Activated CD8-positive, alpha-beta memory T cell treated with anti-CD3 and anti-CD28 coated beads for 48 hours (primary cell): ENCODE results near the gene CLEC2D.
A peak's percentile ranks its signal among the peaks of the same experiment; 100 is the strongest.
"Not testable (repeated sequence)": the region's sequence is repeated elsewhere in the genome, so short reads cannot be mapped to it uniquely, and the experiment has no call there.

Source experiments
- DNase-seq, 3 experiments: peaks; one replicate each; pipeline ENCODE4 v3.0.0-alpha.2; 2020; ENCODE audit warnings: low read depth in 2 of 3, low spot score in 2 of 3

Gene CLEC2D

GRCh38 chr12:9669534-9669933, at the start of gene CLEC2D:
Gene CLEC2D (plus strand): TSS chr12:9669713. CDS start chr12:9669735, 22 bp downstream.
- no peak for DNase-seq

- DNase-seq: no peak
Measured at GRCh38 chr12:9625019-9625418, 44.5 kb upstream of the CLEC2D start.

DNA sequence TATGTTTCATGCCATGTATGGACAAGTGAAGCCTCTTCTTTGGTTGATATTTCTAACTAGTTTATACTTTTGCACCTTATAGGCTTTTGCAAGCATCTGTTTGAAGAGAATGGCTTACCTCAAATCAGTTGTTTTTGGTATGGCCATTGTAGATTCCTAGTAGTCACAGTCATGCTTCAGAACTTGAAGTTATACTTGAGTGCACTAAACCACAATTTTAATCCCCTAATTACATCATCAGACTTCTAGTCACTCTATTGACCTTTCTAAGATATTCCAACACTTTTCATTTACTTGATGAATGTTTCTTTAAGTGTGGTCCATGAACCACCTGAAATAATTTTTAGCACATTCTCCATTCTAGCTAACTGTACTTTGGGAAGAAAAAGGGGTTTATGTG, 43.2 kb upstream of the CLEC2D start:
- DNase-seq: no peak

DNA sequence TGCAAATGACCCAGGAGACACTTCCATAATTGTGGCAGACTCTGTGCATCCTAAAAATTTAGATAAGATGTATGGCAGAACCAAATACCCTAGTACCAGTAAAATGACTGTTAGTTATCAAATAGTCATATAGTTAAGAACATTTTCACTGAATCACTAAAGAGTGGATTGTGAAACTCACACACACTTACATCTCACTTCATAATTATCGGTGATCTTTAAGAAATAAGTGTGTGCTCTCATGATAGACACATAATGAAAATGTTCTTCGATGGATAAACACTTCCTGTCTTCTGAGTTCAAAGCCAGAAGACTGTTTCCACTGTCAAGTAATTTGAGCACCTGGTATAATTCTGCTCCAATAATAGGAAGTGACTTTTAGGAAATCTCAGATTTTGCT, 42.7 kb upstream of the CLEC2D start:
- no peak for DNase-seq

- DNase-seq: no peak
Measured at GRCh38 chr12:9632766-9633165, 36.7 kb upstream of the CLEC2D start.

DNA sequence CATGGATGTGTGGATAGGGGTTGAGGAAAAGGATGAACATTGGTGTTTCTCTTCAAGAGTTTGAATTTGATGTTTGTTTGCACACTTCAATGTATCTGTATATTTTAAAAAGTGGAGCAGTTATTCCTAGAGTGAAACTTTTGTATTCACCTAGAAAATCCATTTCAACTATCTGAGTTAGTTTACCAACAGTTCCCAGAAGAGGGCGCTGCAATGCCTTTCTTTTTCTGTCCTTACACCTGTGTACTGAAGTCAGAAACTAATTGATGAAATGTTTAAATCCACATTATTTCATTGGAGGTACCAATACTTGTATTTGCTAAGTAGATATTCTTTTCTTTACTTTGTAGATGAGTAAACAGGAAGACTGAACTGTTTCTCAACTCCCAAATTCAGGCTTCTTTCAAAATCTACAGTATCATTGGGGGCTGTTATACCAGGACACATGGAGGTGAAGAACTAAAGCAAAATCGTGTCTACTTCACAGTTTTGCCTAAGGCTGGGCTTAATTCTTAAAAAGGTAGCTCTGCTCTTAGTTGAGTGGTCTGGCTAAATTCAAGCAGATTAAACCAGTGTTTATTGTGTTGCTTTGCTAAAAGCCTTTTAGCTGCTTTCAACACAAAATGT, 35.2 kb upstream of the CLEC2D start:
- DNase-seq: peak in 1 of 3 experiments; percentile 61

- no peak for DNase-seq
Measured at GRCh38 chr12:9634969-9635754, 34.4 kb upstream of the CLEC2D start.

DNA sequence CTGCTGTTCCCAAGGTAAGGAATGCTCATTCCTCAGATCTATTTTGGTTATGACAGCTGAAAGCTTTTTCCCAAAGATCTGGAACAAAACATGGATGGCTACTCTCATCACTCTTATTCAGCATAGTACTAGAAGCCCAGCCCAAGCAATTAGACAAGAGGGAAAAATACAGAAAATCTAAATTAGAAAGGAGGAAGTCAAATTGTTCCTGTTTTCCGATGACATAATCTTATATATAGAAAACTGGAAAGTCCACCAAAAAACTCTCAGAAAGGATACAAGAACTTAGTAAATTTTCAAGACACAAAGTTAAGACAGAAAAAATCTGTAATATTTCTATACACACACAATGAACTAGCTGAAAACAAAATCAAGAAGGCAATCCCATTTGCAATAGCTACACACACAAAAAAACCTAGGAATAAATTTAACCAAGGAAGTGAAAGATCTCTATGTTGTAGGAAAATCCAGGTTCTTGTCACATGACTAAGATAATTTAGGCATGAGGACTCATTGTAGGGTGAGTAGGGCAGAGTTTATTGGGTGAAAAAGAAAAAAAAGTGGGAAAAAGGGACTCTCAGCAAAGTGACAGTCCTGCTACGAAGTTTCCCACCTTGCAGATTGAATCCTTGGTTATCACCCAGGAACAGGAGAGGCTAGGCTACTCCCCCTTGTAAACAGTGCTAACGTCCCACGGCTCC, 33.2 kb upstream of the CLEC2D start:
- DNase-seq: no peak

DNA sequence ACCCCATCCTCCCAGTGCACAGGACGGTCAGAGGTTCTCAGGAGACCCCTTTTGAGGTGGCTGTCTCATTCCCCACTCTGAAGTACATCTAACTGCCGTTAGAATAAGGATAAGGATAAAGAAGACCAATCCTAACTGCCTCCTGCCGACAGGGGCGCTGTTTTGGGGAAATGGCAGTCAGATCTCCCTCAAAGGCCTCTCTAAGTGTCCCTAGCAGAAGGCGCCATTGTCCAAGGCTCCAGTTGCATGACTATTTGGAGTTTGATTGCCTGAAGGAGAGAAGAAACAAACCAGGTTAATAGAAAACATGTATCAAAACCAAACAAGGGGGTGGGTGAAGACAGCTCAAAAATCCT, 32.7 kb upstream of the CLEC2D start:
- DNase-seq: no peak

GRCh38 chr12:9640024-9640423, 29.5 kb upstream of the CLEC2D start:
- DNase-seq: no peak

DNA sequence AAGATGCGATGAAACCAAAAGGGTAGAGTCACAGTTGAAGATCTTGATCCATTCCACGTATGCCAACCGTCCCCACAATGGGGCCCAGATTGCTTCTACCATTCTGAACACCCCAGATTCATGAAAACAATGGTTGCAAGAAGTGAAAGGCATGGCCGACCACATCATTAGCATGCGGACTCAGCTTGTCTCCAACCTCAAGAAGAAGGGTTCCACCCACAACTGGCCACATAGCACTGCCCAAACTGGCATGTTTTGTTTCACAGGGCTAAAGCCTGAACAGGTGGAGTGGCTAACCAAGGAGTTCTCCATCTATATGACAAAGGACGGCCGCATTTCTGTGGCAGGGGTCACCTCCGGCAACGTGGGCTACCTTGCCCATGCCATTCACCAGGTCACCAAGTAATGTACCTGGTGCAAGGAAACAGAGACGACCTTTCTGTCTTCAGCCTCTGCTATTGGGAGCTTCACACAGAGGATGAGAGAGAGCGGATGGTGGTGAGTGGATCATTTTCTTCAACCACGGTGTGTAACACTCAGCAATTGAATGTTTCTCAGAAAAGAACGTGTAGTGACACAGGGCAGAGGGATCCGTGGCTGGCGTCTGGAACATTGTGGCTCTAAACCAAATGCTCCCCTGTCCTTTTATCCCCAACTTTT, 26.8 kb upstream of the CLEC2D start:
- no peak for DNase-seq

DNA sequence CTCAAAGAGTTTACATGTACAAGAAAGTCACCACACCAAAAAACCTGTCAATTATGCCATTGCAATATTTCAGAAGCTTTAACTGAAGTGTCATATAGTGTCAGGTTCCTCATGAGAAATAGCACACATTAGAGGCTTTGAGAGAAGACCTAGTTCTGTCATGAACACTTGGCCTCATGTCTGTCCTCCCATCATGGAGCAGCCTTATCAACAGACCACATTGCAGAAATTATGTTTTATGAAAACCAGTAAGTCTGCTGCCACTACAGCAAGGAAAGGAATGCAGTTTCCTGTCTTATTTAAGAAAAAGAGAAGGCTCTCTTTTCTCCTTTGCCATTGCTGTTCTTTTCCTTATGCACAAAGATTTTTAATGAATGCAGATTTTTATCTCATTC, 26.2 kb upstream of the CLEC2D start:
- DNase-seq: no peak

- DNase-seq: not testable (repeated sequence)
Measured at GRCh38 chr12:9644985-9645551, 24.4 kb upstream of the CLEC2D start.

- no peak for DNase-seq
Measured at GRCh38 chr12:9646794-9647781, 22.4 kb upstream of the CLEC2D start.

DNA sequence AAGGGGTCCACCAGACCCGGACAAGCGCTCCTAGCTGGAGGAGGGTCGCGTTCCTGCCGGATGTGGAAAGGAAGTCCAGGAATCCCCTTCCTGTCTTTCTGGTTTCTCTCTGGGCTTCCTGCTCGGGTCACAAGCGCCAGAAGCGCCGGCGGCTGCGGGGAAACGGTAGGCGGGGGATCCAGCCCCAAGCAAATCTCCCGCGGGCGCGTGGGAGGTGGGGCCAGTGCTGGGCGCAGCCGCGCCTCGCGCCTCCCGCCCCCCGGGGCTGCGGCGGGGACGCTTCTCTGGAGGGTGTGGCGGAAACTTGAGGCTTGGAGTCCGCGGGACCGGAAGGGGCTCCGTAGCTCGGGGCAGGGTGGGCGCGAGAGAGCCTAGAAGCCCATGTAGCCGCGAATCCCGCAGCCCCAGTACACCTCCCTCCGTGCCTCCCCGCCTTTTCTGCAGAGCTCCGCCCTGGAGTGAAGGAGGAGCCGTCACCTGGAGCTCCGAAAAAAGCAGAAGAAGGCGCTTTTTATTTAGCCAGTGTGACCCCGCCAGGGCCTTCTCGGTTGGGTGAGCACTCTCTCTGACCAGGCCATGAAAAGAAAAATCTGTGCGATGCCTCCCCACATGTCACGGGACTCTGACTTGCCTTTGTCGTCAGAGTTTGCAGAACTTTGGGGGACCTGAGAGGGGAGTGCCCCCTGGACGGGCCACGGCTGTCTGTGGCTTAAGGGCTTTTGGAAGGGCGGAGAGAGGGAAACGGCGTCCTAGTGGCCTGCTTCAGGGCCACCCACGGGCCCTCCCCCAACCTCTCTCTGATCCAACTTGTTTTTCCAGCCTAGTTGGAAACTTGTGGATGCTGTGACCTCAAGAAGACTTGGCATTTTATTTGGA, 21.4 kb upstream of the CLEC2D start:
- peak; percentile 71 to 94 (median 92) for DNase-seq

- no peak for DNase-seq
Measured at GRCh38 chr12:9648701-9649531, 20.6 kb upstream of the CLEC2D start.

- no peak for DNase-seq
Measured at GRCh38 chr12:9649532-9649940, 20.0 kb upstream of the CLEC2D start.

DNA sequence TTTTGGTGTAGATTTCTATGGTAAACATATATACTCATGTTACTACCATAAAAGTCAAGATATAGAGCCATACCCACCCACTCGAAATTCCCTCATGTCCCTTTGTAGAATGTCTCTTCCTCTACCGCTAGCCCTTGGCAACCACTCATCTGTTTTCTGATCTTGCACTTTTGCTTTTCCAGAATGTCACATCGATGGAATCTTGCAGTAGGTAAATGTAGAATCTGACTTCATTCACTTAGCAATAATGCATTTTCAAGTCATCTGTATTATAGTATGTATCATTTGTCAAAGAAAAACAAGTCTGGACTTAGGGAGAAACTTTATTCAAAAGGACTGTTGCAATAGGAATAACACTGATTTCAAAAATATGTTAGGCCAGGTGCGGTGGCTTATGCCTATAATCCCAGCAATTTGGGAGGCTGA, 19.3 kb upstream of the CLEC2D start:
- DNase-seq: no peak
